ENCODE data around the gene MAEA. TPM values are rescaled to one million over a fixed set of nuclear protein-coding genes. Genes with fewer than 3 reads are reported as not detected.

Gene MAEA
- total and polyA plus RNA-seq, 10 of the 15 experiments (the other 5 are each of a cell fraction or from before 2014, with no cell fraction given) = 3.6 to 67.1 (median 54.6) TPM

DNA sequence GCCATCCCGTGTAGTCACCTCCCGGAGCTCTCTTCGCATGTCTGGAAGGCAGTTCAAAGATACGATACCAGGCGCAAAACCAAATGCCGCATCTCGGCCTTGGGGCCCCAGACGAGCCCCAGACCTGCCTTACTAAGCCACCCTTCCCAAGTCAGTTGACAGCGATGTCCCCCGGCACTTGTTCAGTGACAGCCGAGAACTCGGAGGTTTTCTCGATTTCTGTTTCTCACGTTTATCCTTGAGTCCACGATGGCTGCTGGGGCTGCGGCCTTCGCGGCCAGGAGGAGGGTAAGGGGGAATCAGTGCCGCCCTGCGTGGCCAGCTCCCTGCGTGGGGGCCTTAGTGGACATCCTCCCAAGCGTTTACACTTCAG, 7.3 kb downstream of the MAEA start (continued):
- TF ChIP-seq, protein P1, sequence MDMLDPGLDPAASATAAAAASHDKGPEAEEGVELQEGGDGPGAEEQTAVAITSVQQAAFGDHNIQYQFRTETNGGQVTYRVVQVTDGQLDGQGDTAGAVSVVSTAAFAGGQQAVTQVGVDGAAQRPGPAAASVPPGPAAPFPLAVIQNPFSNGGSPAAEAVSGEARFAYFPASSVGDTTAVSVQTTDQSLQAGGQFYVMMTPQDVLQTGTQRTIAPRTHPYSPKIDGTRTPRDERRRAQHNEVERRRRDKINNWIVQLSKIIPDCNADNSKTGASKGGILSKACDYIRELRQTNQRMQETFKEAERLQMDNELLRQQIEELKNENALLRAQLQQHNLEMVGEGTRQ (IDR thresholded peaks at IDR 0.05; ENCODE audit: borderline replicate concordance, low read depth, low read length) = no peak
- TF ChIP-seq PRDM15 (CRISPR knock-in tag; IDR thresholded peaks at IDR 0.05) (no peak), SREBF1 (IDR thresholded peaks at IDR 0.05; ENCODE audit: low read length) (no peak), RAD21 (IDR thresholded peaks at IDR 0.05; ENCODE audit: insufficient read depth, low read depth, low read length) (no peak), ZBED1 (IDR thresholded peaks at IDR 0.05; ENCODE audit: borderline replicate concordance) (no peak), YY1 (IDR thresholded peaks at IDR 0.05; ENCODE audit: low read depth, low read length) (no peak), TBL1XR1 (IDR thresholded peaks at IDR 0.05; ENCODE audit: low read depth, low read length) (no peak), FOXM1 (IDR thresholded peaks at IDR 0.05; ENCODE audit: low read depth, low read length) (no peak)
- TF ChIP-seq, protein P2, sequence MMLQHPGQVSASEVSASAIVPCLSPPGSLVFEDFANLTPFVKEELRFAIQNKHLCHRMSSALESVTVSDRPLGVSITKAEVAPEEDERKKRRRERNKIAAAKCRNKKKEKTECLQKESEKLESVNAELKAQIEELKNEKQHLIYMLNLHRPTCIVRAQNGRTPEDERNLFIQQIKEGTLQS (IDR thresholded peaks at IDR 0.05; ENCODE audit: borderline replicate concordance, extremely low read depth, low read depth, low read length) = no peak

All from GM12878 (cell line).